ENCODE measurements around the gene CRYBB2.
"Not testable (repeated sequence)": the region's sequence is repeated elsewhere in the genome, so short reads cannot be mapped to it uniquely, and the experiment has no call there.

The CRYBB2 gene

GRCh38 chr22:25200967-25201366, 18.5 kb upstream of the CRYBB2 start:
- ATAC-seq, result no peak

- peak in 1 of 2 donors; percentile 10 for ATAC-seq
Measured at GRCh38 chr22:25201557-25202273, 17.7 kb upstream of the CRYBB2 start.

- peak in 1 of 2 donors; percentile 34 for ATAC-seq
Measured at GRCh38 chr22:25202290-25202921, 17.0 kb upstream of the CRYBB2 start.

- no peak for ATAC-seq
Measured at GRCh38 chr22:25203082-25203481, 16.4 kb upstream of the CRYBB2 start.

GRCh38 chr22:25204547-25204946, 14.9 kb upstream of the CRYBB2 start:
- ATAC-seq, result not testable (repeated sequence)

GRCh38 chr22:25205847-25206246, 13.6 kb upstream of the CRYBB2 start:
- ATAC-seq, result no peak

- ATAC-seq, result no peak
Measured at GRCh38 chr22:25206998-25207397, 12.4 kb upstream of the CRYBB2 start.

- no peak for ATAC-seq
Measured at GRCh38 chr22:25207553-25208157, 11.8 kb upstream of the CRYBB2 start.

- ATAC-seq, result no peak
Measured at GRCh38 chr22:25208328-25208727, 11.1 kb upstream of the CRYBB2 start.

- ATAC-seq, result no peak
Measured at GRCh38 chr22:25208743-25209505, 10.5 kb upstream of the CRYBB2 start.

- no peak for ATAC-seq
Measured at GRCh38 chr22:25210793-25211192, 8.6 kb upstream of the CRYBB2 start.

GRCh38 chr22:25212337-25212736, 7.1 kb upstream of the CRYBB2 start:
- ATAC-seq, result no peak

- ATAC-seq, result no peak
Measured at GRCh38 chr22:25213221-25213620, 6.2 kb upstream of the CRYBB2 start.

- no peak for ATAC-seq
Measured at GRCh38 chr22:25216230-25216629, 3.2 kb upstream of the CRYBB2 start.

- ATAC-seq, result no peak
Measured at GRCh38 chr22:25219948-25220442, 556 bp downstream of the CRYBB2 start.

- no peak for ATAC-seq
Measured at GRCh38 chr22:25221790-25222189, 2.4 kb downstream of the CRYBB2 start.

- ATAC-seq, result no peak
Measured at GRCh38 chr22:25223269-25223850, 3.9 kb downstream of the CRYBB2 start.

GRCh38 chr22:25228822-25229221, 9.4 kb downstream of the CRYBB2 start:
- no peak for ATAC-seq

- ATAC-seq, result not testable (repeated sequence)
Measured at GRCh38 chr22:25230760-25231159, 11.3 kb downstream of the CRYBB2 start.

GRCh38 chr22:25232301-25232700, 12.9 kb downstream of the CRYBB2 start:
- no peak for ATAC-seq

GRCh38 chr22:25233706-25234105, 14.3 kb downstream of the CRYBB2 start:
- ATAC-seq, result not testable (repeated sequence)

GRCh38 chr22:25235547-25236290, 16.3 kb downstream of the CRYBB2 start:
- ATAC-seq, result peak in 1 of 2 donors; percentile 62
